ENCODE data around the gene REM2. TPM values are rescaled to one million over a fixed set of nuclear protein-coding genes. Genes with fewer than 3 reads are reported as not detected.

REM2 gene
- total and polyA plus RNA-seq, 2 donors (not counting 1 experiment from before 2014, with no cell fraction given) = 0.06 to 0.17 TPM

- no peak for TF ChIP-seq EZH2 (IDR thresholded peaks at IDR 0.05; ENCODE audit: low read length, missing control alignments)
- TF ChIP-seq, protein P1, sequence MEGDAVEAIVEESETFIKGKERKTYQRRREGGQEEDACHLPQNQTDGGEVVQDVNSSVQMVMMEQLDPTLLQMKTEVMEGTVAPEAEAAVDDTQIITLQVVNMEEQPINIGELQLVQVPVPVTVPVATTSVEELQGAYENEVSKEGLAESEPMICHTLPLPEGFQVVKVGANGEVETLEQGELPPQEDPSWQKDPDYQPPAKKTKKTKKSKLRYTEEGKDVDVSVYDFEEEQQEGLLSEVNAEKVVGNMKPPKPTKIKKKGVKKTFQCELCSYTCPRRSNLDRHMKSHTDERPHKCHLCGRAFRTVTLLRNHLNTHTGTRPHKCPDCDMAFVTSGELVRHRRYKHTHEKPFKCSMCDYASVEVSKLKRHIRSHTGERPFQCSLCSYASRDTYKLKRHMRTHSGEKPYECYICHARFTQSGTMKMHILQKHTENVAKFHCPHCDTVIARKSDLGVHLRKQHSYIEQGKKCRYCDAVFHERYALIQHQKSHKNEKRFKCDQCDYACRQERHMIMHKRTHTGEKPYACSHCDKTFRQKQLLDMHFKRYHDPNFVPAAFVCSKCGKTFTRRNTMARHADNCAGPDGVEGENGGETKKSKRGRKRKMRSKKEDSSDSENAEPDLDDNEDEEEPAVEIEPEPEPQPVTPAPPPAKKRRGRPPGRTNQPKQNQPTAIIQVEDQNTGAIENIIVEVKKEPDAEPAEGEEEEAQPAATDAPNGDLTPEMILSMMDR (conservative IDR thresholded peaks at IDR 0.05 in 1 of 2, IDR thresholded peaks at IDR 0.05 in 1 of 2; ENCODE audit: low read depth in 1 of 2, low read length in 2 of 2) = no peak
- Histone ChIP-seq H3K4me3 (replicated peaks in 1 of 4; ENCODE audit: control extremely low read depth in 1 of 4, insufficient read depth in 1 of 4, low read depth in 3 of 4, low read length in 4 of 4) (no peak overlapping the region), H4K20me1 (ENCODE audit: control insufficient read depth, extremely low read depth, insufficient read depth, low read length) (no peaks in the 10 kb centered on the region), H3K36me3 (ENCODE audit: control insufficient read depth, insufficient read depth, low read length) (peaks cover 2% of the 10 kb centered on the region), H2AFZ (ENCODE audit: low read length) (no peak overlapping the region), H3K4me2 (ENCODE audit: extremely low read depth, insufficient read depth, low read length) (no peak overlapping the region), H3K27me3 (ENCODE audit: control insufficient read depth, insufficient read depth, low read length) (no peaks in the 10 kb centered on the region), H3K27ac (ENCODE audit: insufficient read depth, low read length) (peak overlapping the region; percentile 10), H3K4me1 (ENCODE audit: control insufficient read depth, extremely low read depth, insufficient read depth, low read length) (no peaks in the 10 kb centered on the region), H3K9me3 (ENCODE audit: control insufficient read depth, insufficient read depth, low read depth, low read length) (no peaks in the 10 kb centered on the region), H3K9ac (ENCODE audit: insufficient read depth, low read length) (no peak overlapping the region), H3K79me2 (ENCODE audit: control insufficient read depth, insufficient read depth, low read length) (peaks cover 26% of the 10 kb centered on the region)
- peak in 1 of 2 donors; percentile 69 for DNase-seq (ENCODE audit: low read depth in 2 of 2)
Observed at GRCh38 chr14:22915886-22916521, 33.0 kb downstream of the REM2 start.

DNA sequence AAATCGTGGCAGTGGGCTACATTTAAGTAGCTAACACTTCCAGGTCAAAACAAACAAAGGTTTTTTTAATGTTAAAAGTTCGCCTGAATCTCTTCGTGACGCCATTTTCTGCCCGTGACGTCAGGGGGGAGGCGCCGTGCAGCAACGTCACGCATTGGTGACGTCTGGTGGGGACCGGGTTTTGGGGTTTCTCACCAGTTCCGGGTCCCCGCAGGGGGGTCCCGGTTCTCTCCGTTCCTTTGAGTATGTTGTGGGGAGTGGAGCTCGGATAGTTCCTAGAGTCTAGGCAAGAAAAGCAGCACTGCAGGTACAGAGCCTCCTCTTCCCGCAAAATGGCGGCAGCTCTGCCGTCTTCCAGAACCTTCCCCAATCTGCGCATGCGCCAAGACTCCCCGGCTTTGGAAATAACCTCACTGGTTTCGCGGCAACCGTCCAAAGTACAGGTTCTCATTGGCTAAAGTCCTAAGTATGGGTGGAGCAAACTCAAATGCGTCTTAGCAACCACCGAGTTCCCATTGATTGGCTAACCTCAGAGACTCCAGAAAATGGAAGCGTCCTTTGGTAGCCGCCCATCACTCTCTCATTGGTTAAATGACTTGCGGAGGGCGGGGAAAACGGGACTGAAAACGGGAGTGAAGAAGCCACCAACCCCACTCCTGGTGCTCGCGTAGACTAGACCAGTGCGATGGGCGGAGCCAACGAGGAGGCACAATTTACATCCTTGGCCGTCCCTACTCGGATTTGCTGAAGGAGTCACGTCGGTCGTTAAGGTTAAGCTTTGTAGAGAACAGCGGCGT, 36.0 kb downstream of the REM2 start, which contains the start of gene RBM23:
RBM23 (minus strand) TSS at position 346 of the 797 bp plus-strand sequence.
- Histone ChIP-seq H3K4me2 (ENCODE audit: extremely low read depth, insufficient read depth, low read length) (peak within 1 kb of the TSS; percentile 55), H3K4me3 (replicated peaks in 1 of 4; ENCODE audit: control extremely low read depth in 1 of 4, insufficient read depth in 1 of 4, low read depth in 3 of 4, low read length in 4 of 4) (peak within 1 kb of the TSS; percentile 76 to 98 (median 86)), H3K36me3 (ENCODE audit: control insufficient read depth, insufficient read depth, low read length) (peaks cover 7% of the 10 kb centered on the region), H3K9ac (ENCODE audit: insufficient read depth, low read length) (peak within 1 kb of the TSS; percentile 93), H4K20me1 (ENCODE audit: control insufficient read depth, extremely low read depth, insufficient read depth, low read length) (no peaks in the 10 kb centered on the region), H3K27ac (ENCODE audit: insufficient read depth, low read length) (peak within 1 kb of the TSS; percentile 99), H3K9me3 (ENCODE audit: control insufficient read depth, insufficient read depth, low read depth, low read length) (no peaks in the 10 kb centered on the region), H3K4me1 (ENCODE audit: control insufficient read depth, extremely low read depth, insufficient read depth, low read length) (no peaks in the 10 kb centered on the region), H2AFZ (ENCODE audit: low read length) (peak within 1 kb of the TSS; percentile 47), H3K27me3 (ENCODE audit: control insufficient read depth, insufficient read depth, low read length) (no peaks in the 10 kb centered on the region), H3K79me2 (ENCODE audit: control insufficient read depth, insufficient read depth, low read length) (peaks cover 18% of the 10 kb centered on the region)
- no peak for TF ChIP-seq EZH2 (IDR thresholded peaks at IDR 0.05; ENCODE audit: low read length, missing control alignments)
- TF ChIP-seq, protein P1 (conservative IDR thresholded peaks at IDR 0.05 in 1 of 2, IDR thresholded peaks at IDR 0.05 in 1 of 2; ENCODE audit: low read depth in 1 of 2, low read length in 2 of 2) = no peak
- peak; percentile 100 for DNase-seq (ENCODE audit: low read depth in 2 of 2)

DNA sequence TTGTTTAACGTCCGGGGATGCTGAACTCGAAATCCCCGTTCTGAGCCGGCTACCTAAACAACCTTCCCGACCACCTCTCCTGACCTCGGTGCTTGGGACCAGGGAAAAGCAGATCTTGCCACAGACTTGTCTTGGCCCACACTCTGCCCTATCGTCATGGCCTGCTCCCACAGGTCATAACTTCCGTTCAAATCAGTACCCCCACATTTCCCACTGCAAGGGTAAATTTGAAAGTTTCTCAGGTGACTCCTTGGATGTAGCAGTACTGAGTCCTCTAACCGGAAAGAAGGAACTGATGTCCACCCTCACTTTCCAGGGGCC, 36.5 kb downstream of the REM2 start:
- Histone ChIP-seq H3K9ac (ENCODE audit: insufficient read depth, low read length) (peak overlapping the region; percentile 62), H2AFZ (ENCODE audit: low read length) (peak overlapping the region; percentile 34), H3K4me3 (replicated peaks in 1 of 4; ENCODE audit: control extremely low read depth in 1 of 4, insufficient read depth in 1 of 4, low read depth in 3 of 4, low read length in 4 of 4) (peak overlapping the region in 3 of 4 experiments; percentile 3 to 53 (median 39)), H4K20me1 (ENCODE audit: control insufficient read depth, extremely low read depth, insufficient read depth, low read length) (no peaks in the 10 kb centered on the region), H3K4me1 (ENCODE audit: control insufficient read depth, extremely low read depth, insufficient read depth, low read length) (no peaks in the 10 kb centered on the region), H3K79me2 (ENCODE audit: control insufficient read depth, insufficient read depth, low read length) (peaks cover 18% of the 10 kb centered on the region), H3K27ac (ENCODE audit: insufficient read depth, low read length) (peak overlapping the region; percentile 68), H3K4me2 (ENCODE audit: extremely low read depth, insufficient read depth, low read length) (peak overlapping the region; percentile 36), H3K36me3 (ENCODE audit: control insufficient read depth, insufficient read depth, low read length) (peaks cover 7% of the 10 kb centered on the region), H3K27me3 (ENCODE audit: control insufficient read depth, insufficient read depth, low read length) (no peaks in the 10 kb centered on the region), H3K9me3 (ENCODE audit: control insufficient read depth, insufficient read depth, low read depth, low read length) (no peaks in the 10 kb centered on the region)
- DNase-seq (ENCODE audit: low read depth in 2 of 2) = no peak
- TF ChIP-seq EZH2 (IDR thresholded peaks at IDR 0.05; ENCODE audit: low read length, missing control alignments) = no peak
- TF ChIP-seq, protein P1 (conservative IDR thresholded peaks at IDR 0.05 in 1 of 2, IDR thresholded peaks at IDR 0.05 in 1 of 2; ENCODE audit: low read depth in 1 of 2, low read length in 2 of 2) = no peak
